Measurements from ENCODE around the gene CCDC47.

CCDC47 gene

GRCh38 chr17:63696381-63696961, 76.9 kb downstream of the CCDC47 start:
- no peak for FAIRE-seq

DNA sequence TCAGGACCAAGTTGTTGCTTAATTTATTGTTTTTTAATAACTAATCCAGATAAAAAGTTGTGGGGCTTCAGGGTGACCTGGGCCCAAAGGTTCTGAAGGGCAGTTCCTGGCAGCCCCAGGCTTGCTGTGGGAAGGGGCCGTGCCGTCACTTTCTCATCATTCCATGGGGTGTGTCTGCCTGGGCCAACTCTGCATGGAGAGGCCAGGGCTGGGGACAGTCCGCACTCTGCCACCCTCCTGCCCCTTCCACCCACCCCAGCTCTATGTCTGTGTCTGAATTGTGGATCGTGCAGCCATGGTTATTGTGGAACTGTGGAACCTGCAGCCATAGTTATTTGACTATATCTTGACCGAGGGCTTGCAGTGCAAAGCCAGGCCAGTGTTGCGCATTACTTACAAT, 77.5 kb downstream of the CCDC47 start:
- no peak for FAIRE-seq
